Neural progenitor cell (in vitro differentiated cells): ENCODE measurements around the gene NSUN2.

ENCODE experiments used
- EZH2 ChIP-seq: fragments of 200-600 bp; sonication (generic); IDR thresholded peaks from 2 replicates; pipeline ENCODE4 v1.6.1; 2017; ENCODE audit warnings: antibody characterized with exemption, mild to moderate bottlenecking, moderate library complexity
- TF ChIP-seq, protein P1 (sequence below): fragments of 200-600 bp; sonication (generic); IDR thresholded peaks from 2 replicates; pipeline ENCODE4 v1.5.1; 2017; ENCODE audit warnings: antibody characterized with exemption, mild to moderate bottlenecking

DNA sequence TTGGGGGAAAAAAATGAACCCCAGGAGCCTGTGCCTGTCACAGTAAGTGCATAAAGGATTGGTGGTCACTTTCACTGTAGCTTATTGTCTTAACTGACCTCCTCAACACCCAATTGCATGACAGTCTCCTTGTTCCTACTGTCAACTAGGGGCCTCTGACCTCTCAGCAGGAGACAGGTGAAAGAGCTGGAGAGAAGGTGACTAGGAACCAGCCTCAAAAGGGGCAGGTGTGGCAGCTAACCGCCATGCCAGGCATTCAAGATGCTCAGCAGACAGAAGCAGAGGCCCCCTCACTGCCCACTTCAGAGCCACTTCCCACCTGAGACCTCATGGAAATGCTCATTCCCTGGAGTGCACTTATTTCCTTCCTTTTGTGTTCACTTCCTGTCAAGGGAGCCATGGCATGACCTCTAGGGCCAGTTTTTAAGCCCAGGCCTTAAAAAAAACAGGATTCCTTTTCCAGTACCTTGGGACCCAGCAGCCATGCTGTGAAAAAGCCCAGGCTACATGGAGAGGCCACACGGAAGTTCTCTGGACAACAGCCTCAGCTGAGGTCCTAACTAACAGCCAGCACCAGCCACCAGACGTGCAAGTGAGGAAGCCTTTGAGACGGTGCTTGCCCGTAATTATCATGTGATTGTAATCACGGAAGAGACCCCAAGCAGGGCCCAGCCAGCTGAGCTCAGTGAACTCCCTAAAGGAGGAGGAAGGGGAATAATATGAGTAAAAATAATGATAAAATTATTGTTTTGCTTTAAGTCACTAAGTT is 74.9 kb downstream of the NSUN2 start:
- TF ChIP-seq, protein P1, sequence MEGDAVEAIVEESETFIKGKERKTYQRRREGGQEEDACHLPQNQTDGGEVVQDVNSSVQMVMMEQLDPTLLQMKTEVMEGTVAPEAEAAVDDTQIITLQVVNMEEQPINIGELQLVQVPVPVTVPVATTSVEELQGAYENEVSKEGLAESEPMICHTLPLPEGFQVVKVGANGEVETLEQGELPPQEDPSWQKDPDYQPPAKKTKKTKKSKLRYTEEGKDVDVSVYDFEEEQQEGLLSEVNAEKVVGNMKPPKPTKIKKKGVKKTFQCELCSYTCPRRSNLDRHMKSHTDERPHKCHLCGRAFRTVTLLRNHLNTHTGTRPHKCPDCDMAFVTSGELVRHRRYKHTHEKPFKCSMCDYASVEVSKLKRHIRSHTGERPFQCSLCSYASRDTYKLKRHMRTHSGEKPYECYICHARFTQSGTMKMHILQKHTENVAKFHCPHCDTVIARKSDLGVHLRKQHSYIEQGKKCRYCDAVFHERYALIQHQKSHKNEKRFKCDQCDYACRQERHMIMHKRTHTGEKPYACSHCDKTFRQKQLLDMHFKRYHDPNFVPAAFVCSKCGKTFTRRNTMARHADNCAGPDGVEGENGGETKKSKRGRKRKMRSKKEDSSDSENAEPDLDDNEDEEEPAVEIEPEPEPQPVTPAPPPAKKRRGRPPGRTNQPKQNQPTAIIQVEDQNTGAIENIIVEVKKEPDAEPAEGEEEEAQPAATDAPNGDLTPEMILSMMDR = no peak
- TF ChIP-seq EZH2 = no peak
